ENCODE results near the gene SPATA6L. TPM values are rescaled to one million over a fixed set of nuclear protein-coding genes. Genes with fewer than 3 reads are reported as not detected.

SPATA6L gene, protein sequence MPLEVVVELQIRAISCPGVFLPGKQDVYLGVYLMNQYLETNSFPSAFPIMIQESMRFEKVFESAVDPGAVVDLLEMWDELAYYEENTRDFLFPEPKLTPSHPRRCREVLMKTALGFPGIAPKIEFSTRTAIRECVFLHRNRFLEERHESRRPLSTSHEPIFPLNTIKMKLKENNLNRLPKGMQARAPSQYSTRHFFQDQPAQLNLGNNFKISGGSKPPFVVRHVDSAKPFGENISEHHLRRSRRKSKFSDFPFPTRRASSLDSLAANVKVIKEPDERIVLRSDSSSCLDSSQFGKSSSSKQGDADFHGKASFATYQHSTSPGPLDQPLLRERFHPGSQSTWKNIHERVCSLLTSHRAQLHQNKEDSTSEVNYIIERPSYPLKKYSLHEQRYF
- total RNA-seq (2021; ENCODE audit: unreplicated experiment) (0.57 TPM), Bru-seq, nascent RNA (percentile 47 among the genes with signal in this experiment), BruChase-seq, experiment 1, labeled RNA remaining after a 6-hour chase (percentile 34 among the genes with signal in this experiment), BruChase-seq, experiment 2, labeled RNA remaining after a 2-hour chase (percentile 46 among the genes with signal in this experiment)
- polyA plus RNA-seq (2012), result 0.52 and 0.67 TPM in 2 replicates
- long read RNA-seq, result 0 reads

DNA sequence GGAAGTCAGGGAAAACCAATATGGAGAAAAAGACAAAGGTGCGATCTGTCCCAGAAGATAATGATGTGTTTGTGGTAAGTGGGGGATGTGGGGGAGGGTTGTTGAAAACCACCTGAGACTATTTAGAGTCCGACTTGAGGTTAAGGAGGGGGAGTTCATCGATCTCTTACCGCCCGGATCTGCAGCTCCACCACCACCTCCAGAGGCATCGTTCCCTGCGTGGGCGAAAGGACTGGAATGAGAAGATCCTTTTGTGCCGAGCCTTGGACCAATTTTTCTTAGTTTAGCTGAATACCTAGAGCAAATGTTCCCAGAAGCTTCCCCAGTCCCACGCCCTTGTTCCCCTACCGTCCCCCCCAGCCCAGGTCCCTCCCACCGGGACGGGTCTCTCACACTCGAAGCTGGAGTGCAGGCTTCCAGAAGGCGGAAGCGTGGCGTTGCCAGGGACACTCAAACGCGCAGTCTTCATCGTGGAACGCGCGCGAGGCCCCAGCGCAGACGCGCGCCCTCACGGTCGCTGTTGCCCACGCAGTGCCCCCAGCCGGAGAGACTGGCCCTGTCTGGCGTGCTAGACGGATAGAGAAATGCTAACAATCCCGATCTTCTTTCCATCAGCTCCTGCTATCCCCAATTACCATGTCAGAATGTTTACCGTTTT lies at the start of gene SPATA6L:
SPATA6L (minus strand) TSS at position 439 of the 658 bp plus-strand sequence; CDS start at position 209, 230 bp downstream.
- BruUV-seq (replicated peaks), result no TSS peak
- TF ChIP-seq SP1 (IDR thresholded peaks at IDR 0.05; ENCODE audit: low read depth) (no peak), ELF1 (IDR thresholded peaks at IDR 0.05; ENCODE audit: borderline replicate concordance, low read depth) (peak; percentile 23; the same call in 1 of the 2 replicates), ZBTB33 (IDR thresholded peaks at IDR 0.05; ENCODE audit: extremely low read depth, insufficient replicate concordance, low read length) (no peak), EZH2phosphoT487 (IDR thresholded peaks at IDR 0.05; ENCODE audit: borderline replicate concordance) (no peak), CEBPB (IDR thresholded peaks at IDR 0.05; ENCODE audit: low read depth) (no peak), YY1 (IDR thresholded peaks at IDR 0.05; ENCODE audit: extremely low read depth, insufficient replicate concordance, low read depth, low read length) (no peak), CBX3 (IDR thresholded peaks at IDR 0.05; ENCODE audit: low read depth) (no peak), EGR1 (IDR thresholded peaks at IDR 0.05; ENCODE audit: low read depth) (peak; percentile 58), SRF (IDR thresholded peaks at IDR 0.05; ENCODE audit: low read depth) (no peak), JUND (IDR thresholded peaks at IDR 0.05) (no peak), POLR2AphosphoS5 (IDR thresholded peaks at IDR 0.05; ENCODE audit: low read depth, low read length) (peak; percentile 25; the same call in 1 of the 2 replicates)
- TF ChIP-seq, protein P1, sequence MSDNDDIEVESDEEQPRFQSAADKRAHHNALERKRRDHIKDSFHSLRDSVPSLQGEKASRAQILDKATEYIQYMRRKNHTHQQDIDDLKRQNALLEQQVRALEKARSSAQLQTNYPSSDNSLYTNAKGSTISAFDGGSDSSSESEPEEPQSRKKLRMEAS (IDR thresholded peaks at IDR 0.05), result 0 out of 2 replicates have a peak, but pooled peaks have one; percentile 62
- TF ChIP-seq, protein P2, sequence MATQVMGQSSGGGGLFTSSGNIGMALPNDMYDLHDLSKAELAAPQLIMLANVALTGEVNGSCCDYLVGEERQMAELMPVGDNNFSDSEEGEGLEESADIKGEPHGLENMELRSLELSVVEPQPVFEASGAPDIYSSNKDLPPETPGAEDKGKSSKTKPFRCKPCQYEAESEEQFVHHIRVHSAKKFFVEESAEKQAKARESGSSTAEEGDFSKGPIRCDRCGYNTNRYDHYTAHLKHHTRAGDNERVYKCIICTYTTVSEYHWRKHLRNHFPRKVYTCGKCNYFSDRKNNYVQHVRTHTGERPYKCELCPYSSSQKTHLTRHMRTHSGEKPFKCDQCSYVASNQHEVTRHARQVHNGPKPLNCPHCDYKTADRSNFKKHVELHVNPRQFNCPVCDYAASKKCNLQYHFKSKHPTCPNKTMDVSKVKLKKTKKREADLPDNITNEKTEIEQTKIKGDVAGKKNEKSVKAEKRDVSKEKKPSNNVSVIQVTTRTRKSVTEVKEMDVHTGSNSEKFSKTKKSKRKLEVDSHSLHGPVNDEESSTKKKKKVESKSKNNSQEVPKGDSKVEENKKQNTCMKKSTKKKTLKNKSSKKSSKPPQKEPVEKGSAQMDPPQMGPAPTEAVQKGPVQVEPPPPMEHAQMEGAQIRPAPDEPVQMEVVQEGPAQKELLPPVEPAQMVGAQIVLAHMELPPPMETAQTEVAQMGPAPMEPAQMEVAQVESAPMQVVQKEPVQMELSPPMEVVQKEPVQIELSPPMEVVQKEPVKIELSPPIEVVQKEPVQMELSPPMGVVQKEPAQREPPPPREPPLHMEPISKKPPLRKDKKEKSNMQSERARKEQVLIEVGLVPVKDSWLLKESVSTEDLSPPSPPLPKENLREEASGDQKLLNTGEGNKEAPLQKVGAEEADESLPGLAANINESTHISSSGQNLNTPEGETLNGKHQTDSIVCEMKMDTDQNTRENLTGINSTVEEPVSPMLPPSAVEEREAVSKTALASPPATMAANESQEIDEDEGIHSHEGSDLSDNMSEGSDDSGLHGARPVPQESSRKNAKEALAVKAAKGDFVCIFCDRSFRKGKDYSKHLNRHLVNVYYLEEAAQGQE (IDR thresholded peaks at IDR 0.05; ENCODE audit: low read depth), result no peak
- H3K9me2 ChIP-seq (ENCODE audit: insufficient read depth), result no peaks in the 10 kb centered on the region
- ATAC-seq (peak; percentile 19; the same call in 1 of the 2 replicates), DNase-seq (ENCODE audit: low read depth, low spot score) (no peak)
- no peaks in the 10 kb centered on the region for H3K36me3 ChIP-seq (ENCODE audit: control insufficient read depth in 1 of 2, insufficient read depth in 2 of 2, low read length in 2 of 2)
- H3K27ac ChIP-seq (ENCODE audit: low read depth, low read length), result 0 out of 2 replicates have a peak within 1 kb of the TSS, but pooled peaks have one; percentile 4
- ChIA-PET POLR2A (interaction anchor here (1.2 to 1.6 kb wide), 2 partner anchors 9 to 13 kb away, joined by 3 to 8 read pairs; partner anchors contain the start of gene CDC37L1), RAD21 (ENCODE audit: low non-redundant PET in 1 of 2, low total read pairs in 2 of 2, uncharacterized antibody in 2 of 2, unreplicated experiment in 2 of 2) (no interaction called here), CTCF (interaction anchor here (1.1 kb wide), 1 partner anchor 13 kb away, joined by 3 read pairs; the partner anchor contains the start of gene CDC37L1)
- peak within 1 kb of the TSS; percentile 33 for H3K9ac ChIP-seq (ENCODE audit: low read length)
- H4K20me1 ChIP-seq (ENCODE audit: insufficient read depth), result no peaks in the 10 kb centered on the region
- no peaks in the 10 kb centered on the region for H3K27me3 ChIP-seq (ENCODE audit: insufficient read depth, low read length)
- H2AFZ ChIP-seq (ENCODE audit: low read depth, low read length, poor library complexity, severe bottlenecking), result no peak within 1 kb of the TSS
- H3K4me1 ChIP-seq (ENCODE audit: control insufficient read depth in 1 of 2, insufficient read depth in 2 of 2, low read length in 2 of 2), result peaks cover 16 to 26% of the 10 kb centered on the region in 2 experiments
- H3K4me3 ChIP-seq (replicated peaks in 1 of 2; ENCODE audit: low read depth in 1 of 2, low read length in 2 of 2), result peak within 1 kb of the TSS; percentile 47 to 53
- intact Hi-C loops (cut with micrococcal nuclease), result loop anchor here (10.0 kb wide), 2 partner anchors 319 to 929 kb away; partner anchors contain the start of gene JAK2
- peak within 1 kb of the TSS; percentile 70 for H3K4me2 ChIP-seq (ENCODE audit: low read length)
- H3K79me2 ChIP-seq (ENCODE audit: insufficient read depth, low read length), result no peaks in the 10 kb centered on the region; the same call in 1 of the 2 replicates
- H3K9me3 ChIP-seq (ENCODE audit: control insufficient read depth in 1 of 2, insufficient read depth in 1 of 2, low read depth in 1 of 2, low read length in 2 of 2), result no peaks in the 10 kb centered on the region

Data from HCT116 (cell line).